H1 (cell line): ENCODE results near the gene CMKLR1. TPM values are rescaled to one million over a fixed set of nuclear protein-coding genes. Genes with fewer than 3 reads are reported as not detected.
A peak's percentile ranks its signal among the peaks of the same experiment; 100 is the strongest.

Source experiments
- CTCF ChIA-PET: fragments of 300-600 bp; sonication (Branson Sonifier 250); formaldehyde crosslinking; loops from one replicate; lab custom pipeline; 2021; ENCODE audit not compliant: partially characterized antibody; lab: Charles Lee
- POLR2A ChIA-PET: fragments of 300-600 bp; sonication (Branson Sonifier 250); formaldehyde crosslinking; loops from one replicate; lab custom pipeline; 2021; ENCODE audit warnings: inconsistent platforms; ENCODE audit not compliant: partially characterized antibody; lab: Charles Lee
- DNase-seq, 2 experiments: peaks; one replicate each; pipeline versions ENCODE4 v3.0.0 to v3.0.0-alpha.2; 2010 to 2022; ENCODE audit warnings: low spot score in 2 of 2, low read depth in 1 of 2, mixed read lengths in 1 of 2
- FAIRE-seq: peaks from 2 replicates; lab custom pipeline; 2011; peaks lifted over from hg19 to GRCh38; lab: Jason Lieb, UNC
- H2AFZ ChIP-seq: 2 replicates; pipeline ENCODE4 v1.8.1; 2012; ENCODE audit warnings: low read length, inconsistent platforms
- H2AK5ac ChIP-seq: 2 replicates; pipeline ENCODE4 v1.6.1; 2013; ENCODE audit warnings: low read depth, low read length
- H2BK120ac ChIP-seq: replicated peaks from 2 replicates; pipeline ENCODE3; 2013; ENCODE audit warnings: low read depth, low read length, inconsistent platforms
- H2BK12ac ChIP-seq: 2 replicates; pipeline ENCODE4 v1.6.1; 2013; ENCODE audit warnings: low read depth, low read length
- H2BK15ac ChIP-seq: 2 replicates; pipeline ENCODE4 v1.6.1; 2013; ENCODE audit warnings: low read length
- H2BK20ac ChIP-seq: 2 replicates; pipeline ENCODE4 v1.6.1; 2013; ENCODE audit warnings: low read length
- H2BK5ac ChIP-seq: 2 replicates; pipeline ENCODE4 v1.6.1; 2013; ENCODE audit warnings: low read depth, low read length
- H3K14ac ChIP-seq: 2 replicates; pipeline ENCODE4 v1.6.1; 2013; ENCODE audit warnings: inconsistent platforms; ENCODE audit not compliant: insufficient read length
- H3K18ac ChIP-seq: 2 replicates; pipeline ENCODE4 v1.6.1; 2013; ENCODE audit warnings: low read length; ENCODE audit errors: extremely low read depth
- H3K23ac ChIP-seq: 2 replicates; pipeline ENCODE4 v1.6.1; 2013; ENCODE audit warnings: inconsistent platforms; ENCODE audit not compliant: insufficient read length
- H3K23me2 ChIP-seq: 2 replicates; pipeline ENCODE4 v1.6.1; 2013; ENCODE audit warnings: low read depth, low read length
- H3K27ac ChIP-seq: 2 replicates; pipeline ENCODE4 v1.6.1; 2011; ENCODE audit warnings: low read depth, low read length, inconsistent platforms
- H3K27me3 ChIP-seq, 4 experiments: replicated peaks in 1 of 4; 1 replicate in 1 of 4; 2 replicates in 3 of 4; pipeline versions ENCODE4 v1.6.1 to v1.8.1; 2011 to 2013; ENCODE audit warnings: low read length in 3 of 4, mild to moderate bottlenecking in 3 of 4, inconsistent platforms in 2 of 4, mixed read lengths in 2 of 4, moderate library complexity in 1 of 4; ENCODE audit not compliant: control insufficient read depth in 3 of 4, insufficient read depth in 3 of 4; ENCODE audit errors: extremely low read depth in 1 of 4
- H3K36me3 ChIP-seq, 4 experiments: 2 replicates each; pipeline versions ENCODE4 v1.6.1 to v1.8.1; 2011 to 2013; ENCODE audit warnings: mild to moderate bottlenecking in 4 of 4, low read length in 3 of 4, moderate library complexity in 2 of 4, control low read depth in 1 of 4, inconsistent platforms in 1 of 4; ENCODE audit not compliant: insufficient read depth in 4 of 4, control insufficient read depth in 2 of 4
- H3K4ac ChIP-seq: replicated peaks from 2 replicates; pipeline ENCODE3; 2013; ENCODE audit warnings: low read length, low read depth, mixed read lengths, inconsistent platforms; ENCODE audit not compliant: insufficient read length
- H3K4me1 ChIP-seq, 4 experiments: replicated peaks in 1 of 4; 1 replicate in 1 of 4; 2 replicates in 3 of 4; pipeline versions ENCODE4 v1.6.1 to v1.8.1; 2011 to 2013; ENCODE audit warnings: low read length in 3 of 4, inconsistent platforms in 2 of 4, mixed read lengths in 1 of 4; ENCODE audit not compliant: insufficient read depth in 4 of 4, control insufficient read depth in 3 of 4
- H3K4me2 ChIP-seq, 2 experiments: 2 replicates each; pipeline versions ENCODE4 v1.6.1 to v1.8.1; 2011 to 2013; ENCODE audit warnings: low read depth in 2 of 2, low read length in 2 of 2, control low read depth in 1 of 2, inconsistent platforms in 1 of 2, mild to moderate bottlenecking in 1 of 2; ENCODE audit not compliant: insufficient read depth in 1 of 2
- H3K4me3 ChIP-seq, 4 experiments: fragments of 200-600, 300-600 bp in 1 of 4; sonication (generic), shearing (Covaris generic), sonication (Bioruptor Twin) in 1 of 4; 2 replicates each; pipeline versions ENCODE4 v1.5.1 to v1.8.1; 2011 to 2016; ENCODE audit warnings: low read length in 4 of 4, low read depth in 3 of 4, control low read depth in 2 of 4, inconsistent platforms in 2 of 4, mild to moderate bottlenecking in 2 of 4, mixed read lengths in 1 of 4, moderate library complexity in 1 of 4; ENCODE audit not compliant: insufficient read depth in 2 of 4; ENCODE audit errors: extremely low read depth in 1 of 4
- H3K56ac ChIP-seq: replicated peaks from 2 replicates; pipeline ENCODE3; 2013; ENCODE audit warnings: low read depth, mild to moderate bottlenecking, mixed read lengths, low read length, inconsistent platforms; ENCODE audit not compliant: insufficient read length
- H3K79me1 ChIP-seq: 2 replicates; pipeline ENCODE4 v1.6.1; 2013; ENCODE audit warnings: low read depth, low read length, control low read depth
- H3K79me2 ChIP-seq, 2 experiments: 2 replicates each; pipeline versions ENCODE4 v1.6.1 to v1.8.1; 2012 to 2013; ENCODE audit warnings: low read length in 2 of 2, mild to moderate bottlenecking in 2 of 2, inconsistent platforms in 1 of 2; ENCODE audit not compliant: insufficient read depth in 2 of 2, control insufficient read depth in 1 of 2
- H3K9ac ChIP-seq, 4 experiments: replicated peaks in 1 of 4; 1 replicate in 1 of 4; 2 replicates in 3 of 4; pipeline versions ENCODE4 v1.6.1 to v1.8.1; 2011 to 2013; ENCODE audit warnings: low read depth in 3 of 4, low read length in 3 of 4, control low read depth in 2 of 4, mild to moderate bottlenecking in 2 of 4, moderate library complexity in 2 of 4, inconsistent platforms in 1 of 4; ENCODE audit errors: extremely low read depth in 1 of 4
- H3K9me3 ChIP-seq, 2 experiments: 2 replicates each; pipeline versions ENCODE4 v1.6.1 to v1.8.1; 2012 to 2013; ENCODE audit warnings: mild to moderate bottlenecking in 2 of 2, moderate library complexity in 2 of 2, control low read depth in 1 of 2, inconsistent platforms in 1 of 2, low read depth in 1 of 2, low read length in 1 of 2, mixed read lengths in 1 of 2; ENCODE audit not compliant: insufficient read depth in 2 of 2
- H4K20me1 ChIP-seq, 2 experiments: replicated peaks in 1 of 2; 2 replicates each; pipeline versions ENCODE3 to v1.8.1; 2011 to 2013; ENCODE audit warnings: inconsistent platforms in 2 of 2, low read length in 2 of 2, mild to moderate bottlenecking in 1 of 2; ENCODE audit not compliant: insufficient read depth in 2 of 2, control insufficient read depth in 1 of 2
- H4K5ac ChIP-seq: 2 replicates; pipeline ENCODE4 v1.6.1; 2013; ENCODE audit warnings: low read length, low read depth, mixed read lengths, inconsistent platforms; ENCODE audit not compliant: insufficient read length
- H4K8ac ChIP-seq: 2 replicates; pipeline ENCODE4 v1.8.0; 2013; ENCODE audit warnings: mild to moderate bottlenecking, moderate library complexity, low read length, inconsistent platforms; ENCODE audit not compliant: insufficient read depth; ENCODE audit errors: extremely low read depth
- H4K91ac ChIP-seq: replicated peaks from 2 replicates; pipeline ENCODE3; 2013; ENCODE audit warnings: low read length, mixed read lengths, inconsistent platforms; ENCODE audit not compliant: insufficient read length
- WGBS, 2 experiments: shearing (Covaris generic) in 1 of 2; methylation state at CpG; one replicate each; pipeline versions ENCODE4 v1.1.6 to v1.1.7; 2013 to 2015; ENCODE audit warnings: low lambda C conversion rate in 2 of 2, mixed read lengths in 2 of 2, inconsistent platforms in 1 of 2, low coverage in 1 of 2, missing lambda C conversion rate in 1 of 2; ENCODE audit not compliant: insufficient replicate concordance in 2 of 2, insufficient coverage in 1 of 2, insufficient read length in 1 of 2; ENCODE audit errors: extremely low coverage in 1 of 2, missing lambda C conversion rate in 1 of 2; 5-methylcytosine and 5-hydroxymethylcytosine counted together
- polyA plus RNA-seq, 7 experiments: library from polyadenylated mRNA; depleted of rRNA in 3 of 7; stranded (reverse) in 5 of 7; unstranded in 2 of 7; fragments of >200 nt in 5 of 7; fragments of 200-250 nt in 2 of 7; gene quantifications; 1 replicate in 5 of 7; 2 replicates in 1 of 7; 4 replicates in 1 of 7; pipeline versions ENCODE4 v1.2.1 to v1.2.3, GENCODE V29; 2011 to 2013; ENCODE audit warnings: missing spikeins in 2 of 7, mixed read lengths in 2 of 7
- total RNA-seq: library from RNA; stranded (reverse); fragmentation: NEBNext Ultra II Directional; extraction: Animal tissue kit (Norgen Biotek cat#: 25700); gene quantifications from 2 replicates; pipeline ENCODE4 v1.2.1, GENCODE V29; 2021

The CMKLR1 gene
- total and polyA plus RNA-seq, 2 of the 8 experiments (the other 6 are each of a cell fraction or from before 2014, with no cell fraction given) = 2.1 to 2.8 TPM

- peaks cover 2 to 26% (median 14%) of the 10 kb centered on the region in 4 experiments for H3K4me1 ChIP-seq
- peak overlapping the region; percentile 34 for H3K18ac ChIP-seq
- no peak overlapping the region for H4K8ac ChIP-seq
- peak overlapping the region; percentile 85; the same call in 1 of the 2 replicates for H2BK12ac ChIP-seq
- 71% methylated on average over 18 of the region's 18 CpGs; no CpG with 5 or more reads in 1 of the 2 experiments for WGBS, 2 experiments
- H3K23ac ChIP-seq = no peak overlapping the region
- no peaks in the 10 kb centered on the region for H3K9me3 ChIP-seq
- H3K4me3 ChIP-seq = no peak overlapping the region
- no peaks in the 10 kb centered on the region; the same call in 1 of the 2 replicates for H3K79me1 ChIP-seq
- no peak overlapping the region for H4K91ac ChIP-seq
- no peak overlapping the region for H2AFZ ChIP-seq
- DNase-seq (peak in 1 of 2 experiments; percentile 41), FAIRE-seq (no peak)
- peak overlapping the region; percentile 54; the same call in 1 of the 2 replicates for H2BK5ac ChIP-seq
- no peak overlapping the region for H3K9ac ChIP-seq
- 0 out of 2 replicates have a peak overlapping the region, but pooled peaks have one; percentile 21 for H2BK15ac ChIP-seq
- ChIA-PET POLR2A (interaction anchor here (1.1 to 1.6 kb wide), 2 partner anchors 11 to 13 kb away, joined by 3 read pairs; no protein-coding TSS in a partner anchor), CTCF (interaction anchor here (1.1 kb wide), 2 partner anchors 79 to 194 kb away, joined by 3 to 6 read pairs; no protein-coding TSS in a partner anchor)
- H3K36me3 ChIP-seq = no peaks in the 10 kb centered on the region
- H2BK20ac ChIP-seq = 0 out of 2 replicates have a peak overlapping the region, but pooled peaks have one; percentile 11
- no peak overlapping the region for H2AK5ac ChIP-seq
- H3K79me2 ChIP-seq = no peaks in the 10 kb centered on the region
- H3K27ac ChIP-seq = no peak overlapping the region
- H2BK120ac ChIP-seq = no peak overlapping the region
- H4K5ac ChIP-seq = no peak overlapping the region
- H3K27me3 ChIP-seq = no peaks in the 10 kb centered on the region
- no peaks in the 10 kb centered on the region for H3K23me2 ChIP-seq
- no peak overlapping the region for H3K4ac ChIP-seq
- H4K20me1 ChIP-seq = no peaks in the 10 kb centered on the region
- H3K56ac ChIP-seq = no peak overlapping the region
- H3K4me2 ChIP-seq = 0 out of 4 replicates have a peak overlapping the region, but pooled peaks of 1 of the 2 experiments have one; percentile 28
- no peak overlapping the region for H3K14ac ChIP-seq
These were observed 36.5 kb downstream of the CMKLR1 start for GRCh38 chr12:108302403-108303311.
